HG02623 (cell line): Measurements from ENCODE around the gene FOXE3.

Experiments used
- ATAC-seq: cut with Tn5 transposase; IDR thresholded peaks from one replicate; pipeline ENCODE4 v1.9.1; 2021; ENCODE audit warnings: moderate library complexity; ENCODE audit not compliant: unreplicated experiment

The FOXE3 gene

DNA sequence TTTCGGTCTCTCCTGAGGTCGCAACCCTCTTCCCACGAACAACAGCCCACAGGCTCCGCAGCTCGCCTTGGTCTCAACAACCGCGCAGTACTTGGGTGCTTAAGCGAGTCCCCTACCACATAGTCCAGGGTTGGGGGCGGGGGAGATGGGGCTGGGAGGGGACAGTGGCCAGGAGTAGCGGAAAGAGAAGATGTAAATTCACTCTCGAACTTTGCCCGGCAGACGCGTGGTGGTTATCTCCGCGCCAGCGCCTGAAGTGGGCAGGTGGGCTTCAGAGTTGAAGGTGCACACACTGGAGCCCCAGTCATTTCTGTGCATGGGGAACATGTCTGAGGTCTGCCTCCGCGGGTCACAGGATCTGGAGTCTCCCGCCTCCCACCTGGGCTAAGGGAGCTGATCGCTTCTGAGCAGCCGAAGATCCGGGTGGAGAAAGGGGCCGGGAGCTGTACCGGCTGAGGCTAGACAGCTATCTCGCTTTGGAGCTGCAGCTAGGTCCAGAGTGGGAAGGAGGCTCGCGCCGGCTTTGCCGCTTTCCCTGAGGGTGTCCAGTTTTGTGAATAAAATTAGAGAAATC lies 17.5 kb downstream of the FOXE3 start:
- no peak for ATAC-seq

- ATAC-seq, result no peak
Observed at GRCh38 chr1:47434051-47434842, 18.2 kb downstream of the FOXE3 start.

- ATAC-seq, result no peak
Observed at GRCh38 chr1:47435506-47436303, 19.6 kb downstream of the FOXE3 start.

DNA sequence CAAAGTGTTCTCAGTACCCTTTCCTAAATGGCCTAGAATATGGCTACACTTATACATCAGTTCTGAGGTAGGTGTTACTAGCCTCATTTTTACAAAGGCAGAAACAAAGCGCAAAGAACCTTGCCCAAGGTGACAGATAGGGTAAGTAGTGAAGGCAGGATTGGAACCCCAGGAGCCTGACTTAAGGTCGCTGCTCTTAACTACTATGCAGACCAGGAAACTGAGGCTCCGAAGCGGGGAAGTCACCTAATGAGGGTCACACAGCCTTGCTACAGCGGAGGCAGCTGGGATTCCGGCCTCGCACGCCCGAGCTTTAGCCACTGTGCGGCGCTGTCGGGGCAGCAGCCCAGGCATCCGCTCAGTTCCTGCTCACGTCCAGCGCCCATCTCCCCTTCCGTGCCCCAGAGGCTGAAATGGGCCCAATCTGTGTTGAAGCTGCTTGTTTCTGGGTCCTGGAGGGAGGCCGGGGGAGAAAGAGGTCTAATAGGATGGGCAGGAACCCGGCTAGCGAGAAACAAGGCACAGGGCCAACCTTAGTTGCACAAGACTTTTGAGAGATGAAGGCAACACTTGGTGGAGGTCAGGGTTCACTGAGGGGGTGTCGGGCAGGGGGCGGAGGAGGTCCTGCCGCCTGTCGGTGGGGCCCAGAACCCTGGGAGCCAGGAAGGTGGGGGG lies 20.4 kb downstream of the FOXE3 start:
- ATAC-seq, result peak; percentile 40

DNA sequence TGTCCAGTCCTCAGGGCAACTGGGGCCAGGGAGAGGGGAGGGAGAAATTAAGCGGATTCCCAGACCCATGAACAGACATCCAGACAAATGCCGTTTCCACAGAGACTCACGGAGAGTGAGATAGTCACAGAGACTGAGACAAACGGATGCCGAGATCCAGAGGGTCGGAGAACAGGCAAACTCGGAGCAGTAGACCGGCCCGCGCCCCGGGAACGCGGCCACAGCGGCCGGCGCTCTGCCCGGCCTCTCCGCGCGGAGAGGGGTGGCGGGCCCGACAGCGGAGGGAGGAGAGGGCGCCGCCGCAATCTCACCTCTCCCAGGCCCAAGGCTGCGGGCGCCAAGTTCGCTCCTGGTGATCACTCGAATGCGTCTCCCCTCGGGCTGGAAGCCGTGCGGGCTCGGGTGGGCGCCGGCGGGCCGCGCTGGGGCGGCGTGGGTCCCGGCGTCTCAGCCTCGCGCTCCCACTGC lies 20.9 kb downstream of the FOXE3 start:
- peak; percentile 4 for ATAC-seq

DNA sequence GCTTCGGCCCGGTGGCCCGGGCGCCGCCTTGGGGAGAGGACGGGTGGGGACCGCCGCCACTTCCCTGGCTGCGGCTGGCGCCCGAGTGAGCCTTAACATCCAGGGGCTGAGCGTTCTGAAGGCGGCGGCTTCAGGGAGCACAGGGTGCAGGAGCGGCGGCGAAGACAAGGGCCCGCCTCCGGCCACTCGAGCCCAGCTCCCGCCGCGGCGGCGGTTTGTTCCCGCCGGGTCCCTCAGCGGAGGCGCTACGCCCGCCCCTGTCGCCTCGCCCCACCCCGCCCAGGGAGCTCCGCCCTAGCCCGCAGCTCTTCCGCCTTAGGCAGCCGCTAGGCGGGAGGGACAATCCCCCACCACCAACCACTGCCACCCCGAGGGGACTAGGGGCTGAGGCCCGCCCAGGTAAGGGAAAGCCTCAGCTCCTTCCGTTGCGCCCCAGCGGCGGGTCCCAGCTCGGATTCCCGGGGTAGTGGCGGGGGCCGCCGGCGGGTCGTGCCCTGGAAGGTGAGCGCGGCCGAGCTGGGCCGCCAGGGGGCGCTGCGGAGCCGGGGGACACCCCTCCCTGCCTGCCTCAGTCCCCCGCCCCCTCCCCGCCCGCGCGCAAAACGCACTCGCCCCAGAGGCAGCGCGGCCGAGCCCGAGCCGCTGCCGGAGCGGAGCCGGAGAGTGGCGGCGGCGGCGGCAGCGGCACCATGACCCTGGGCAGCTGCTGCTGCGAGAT lies 21.5 kb downstream of the FOXE3 start, which contains the start of gene FOXD2:
Gene FOXD2, plus strand, starts transcription at position 598 of the 718 bp plus-strand sequence. Its CDS starts 92 bp downstream, at position 690.
- ATAC-seq, result peak; percentile 77

- no peak for ATAC-seq
Observed at GRCh38 chr1:47438165-47439016, 22.3 kb downstream of the FOXE3 start.

DNA sequence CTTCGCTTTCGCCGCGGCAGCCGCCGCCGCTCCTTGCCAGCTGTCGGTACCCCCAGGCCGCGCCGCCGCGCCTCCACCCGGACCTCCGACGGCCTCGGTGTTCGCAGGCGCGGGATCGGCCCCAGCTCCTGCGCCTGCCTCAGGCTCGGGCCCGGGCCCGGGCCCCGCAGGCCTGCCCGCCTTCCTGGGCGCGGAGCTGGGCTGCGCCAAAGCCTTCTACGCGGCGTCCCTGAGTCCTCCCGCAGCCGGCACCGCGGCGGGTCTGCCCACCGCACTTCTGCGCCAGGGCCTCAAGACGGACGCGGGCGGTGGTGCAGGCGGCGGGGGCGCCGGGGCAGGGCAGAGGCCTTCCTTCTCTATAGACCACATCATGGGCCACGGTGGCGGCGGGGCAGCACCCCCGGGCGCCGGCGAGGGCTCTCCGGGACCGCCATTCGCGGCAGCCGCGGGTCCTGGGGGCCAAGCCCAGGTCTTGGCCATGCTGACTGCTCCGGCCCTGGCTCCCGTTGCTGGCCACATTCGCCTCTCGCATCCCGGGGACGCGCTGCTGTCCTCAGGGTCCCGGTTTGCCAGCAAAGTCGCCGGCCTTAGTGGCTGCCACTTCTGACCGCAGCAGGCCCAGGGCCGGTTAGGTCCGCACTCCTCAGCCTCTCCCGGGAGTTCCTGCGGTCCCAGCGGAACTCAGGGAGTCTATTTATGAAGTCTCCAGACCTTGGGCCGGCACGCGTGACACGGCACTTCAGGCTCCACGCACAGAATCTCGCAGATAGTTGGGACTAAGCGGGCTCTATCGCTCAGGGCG lies 23.1 kb downstream of the FOXE3 start:
- ATAC-seq, result no peak

GRCh38 chr1:47439819-47440598 lies 23.9 kb downstream of the FOXE3 start:
- ATAC-seq, result no peak

DNA sequence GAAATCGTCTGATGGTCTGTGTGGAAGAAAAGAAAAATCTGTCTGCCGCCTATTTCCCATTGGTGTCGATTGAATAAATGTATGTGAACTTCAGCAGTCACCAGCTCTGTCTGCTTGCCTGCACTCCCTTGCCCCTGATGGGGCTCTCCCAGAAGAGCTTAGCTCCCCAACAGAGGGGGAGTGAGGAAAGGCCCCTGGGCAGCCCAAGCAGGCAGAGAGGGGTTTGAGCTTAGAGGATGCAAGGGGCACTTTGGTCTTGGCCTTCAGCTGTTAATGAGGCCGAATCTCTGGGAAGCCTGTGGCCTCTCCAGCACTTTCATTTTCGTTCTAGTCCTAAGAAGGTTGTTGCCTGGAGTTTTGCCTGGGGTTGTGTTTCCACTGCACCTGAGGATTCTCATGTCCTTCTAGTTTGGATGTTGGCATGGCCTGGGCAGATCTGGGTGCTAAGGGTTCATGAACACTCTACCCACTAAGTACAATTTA lies 24.6 kb downstream of the FOXE3 start:
- ATAC-seq, result no peak

GRCh38 chr1:47441450-47442106 lies 25.5 kb downstream of the FOXE3 start:
- no peak for ATAC-seq

DNA sequence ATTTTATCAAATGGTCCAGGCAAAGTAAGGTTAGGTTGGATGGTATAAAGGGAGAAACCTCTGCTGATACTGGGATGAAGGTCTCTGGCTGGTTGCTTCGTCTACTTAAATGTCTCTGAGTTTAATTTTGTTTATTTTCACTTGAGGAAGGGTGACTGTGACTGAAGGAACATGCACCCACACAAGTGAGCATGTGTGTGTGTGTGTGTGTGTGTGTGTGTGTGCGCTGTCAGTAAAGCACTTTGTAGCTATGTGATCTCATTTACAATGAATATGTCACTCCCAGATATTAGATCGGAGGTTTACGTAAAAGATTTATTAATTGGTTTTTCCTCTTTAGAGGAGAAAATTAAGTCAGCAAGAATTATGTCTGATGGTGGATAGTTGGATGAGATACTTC lies 26.1 kb downstream of the FOXE3 start:
- ATAC-seq, result no peak

DNA sequence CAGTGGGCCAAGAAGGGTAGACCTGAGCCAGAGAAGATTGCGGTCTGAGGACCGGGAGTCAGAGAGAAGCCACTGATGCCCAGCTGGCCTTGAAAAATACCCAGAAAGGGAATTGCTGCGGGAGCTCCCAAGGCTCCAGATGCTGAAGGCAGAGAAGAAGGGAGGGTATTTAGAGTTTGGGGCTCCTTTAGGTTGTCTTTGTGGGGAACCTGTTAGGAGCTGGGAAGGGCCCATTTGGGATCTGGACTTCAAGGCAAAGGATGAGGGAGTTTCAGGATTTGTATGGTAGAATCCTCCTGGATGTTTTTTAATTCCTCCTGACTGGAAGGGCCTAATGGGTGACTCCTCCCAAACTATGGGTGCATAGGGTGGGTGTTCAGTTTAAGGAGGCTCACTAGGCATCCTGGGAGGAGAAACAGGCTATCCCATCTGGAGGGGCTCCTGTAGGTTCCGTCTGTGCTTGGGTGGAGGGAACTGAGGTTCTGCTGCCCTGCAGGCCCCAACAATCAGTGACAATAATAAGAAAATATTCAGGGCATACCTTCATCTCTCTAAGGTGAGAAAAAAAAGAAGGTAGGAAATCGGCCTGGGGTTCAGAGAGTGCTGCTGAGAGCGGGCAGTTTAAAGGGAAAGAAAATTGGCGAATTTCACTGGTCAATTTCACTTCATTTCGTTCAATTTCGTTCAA lies 26.9 kb downstream of the FOXE3 start:
- ATAC-seq, result no peak

- no peak for ATAC-seq
Observed at GRCh38 chr1:47443530-47444296, 27.6 kb downstream of the FOXE3 start.

DNA sequence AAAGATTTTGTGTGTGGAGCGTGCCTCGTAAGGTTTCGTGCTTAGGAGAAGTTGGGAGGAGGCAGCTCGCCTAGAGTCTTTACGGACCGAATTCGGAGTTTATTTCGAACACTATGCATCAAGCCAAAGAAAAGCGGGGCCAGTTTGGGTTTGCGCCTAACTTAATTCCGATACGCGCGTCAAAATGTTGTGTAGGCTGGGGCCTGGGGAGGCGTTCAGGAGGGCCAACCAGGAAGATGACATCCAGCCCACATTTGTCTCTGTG lies 28.1 kb downstream of the FOXE3 start:
- no peak for ATAC-seq
